Activated naive CD4-positive, alpha-beta T cell treated with anti-CD3 and anti-CD28 coated beads, Interleukin-2, amount 10 ng/mL, durations not matched to agents 7 days and 5 days (primary cell): ENCODE data around the gene RNF213.

ENCODE experiments used
- CTCF ChIA-PET: fragments of 350-600 bp; sonication (Branson Sonifier 250); formaldehyde crosslinking; loops from one replicate; lab custom pipeline; 2021; ENCODE audit warnings: antibody characterized with exemption; lab: Charles Lee
- DNase-seq: peaks from one replicate; pipeline ENCODE4 v3.0.0-alpha.2; 2020
- H3K27ac Mint-ChIP-seq: one replicate; pipeline ENCODE4 v1.8.0; 2021; ENCODE audit warnings: mild to moderate bottlenecking, moderate library complexity, mixed read lengths
- H3K27me3 Mint-ChIP-seq: one replicate; pipeline ENCODE4 v1.8.0; 2021; ENCODE audit warnings: mild to moderate bottlenecking, mixed read lengths
- H3K36me3 Mint-ChIP-seq: one replicate; pipeline ENCODE4 v1.8.0; 2021; ENCODE audit warnings: mixed read lengths
- H3K4me1 Mint-ChIP-seq: one replicate; pipeline ENCODE4 v1.8.0; 2021; ENCODE audit warnings: mixed read lengths
- H3K4me3 Mint-ChIP-seq: one replicate; pipeline ENCODE4 v1.8.0; 2021; ENCODE audit warnings: mild to moderate bottlenecking, moderate library complexity, mixed read lengths
- H3K9me3 Mint-ChIP-seq: one replicate; pipeline ENCODE4 v1.8.0; 2021; ENCODE audit warnings: mixed read lengths

The RNF213 gene

DNA sequence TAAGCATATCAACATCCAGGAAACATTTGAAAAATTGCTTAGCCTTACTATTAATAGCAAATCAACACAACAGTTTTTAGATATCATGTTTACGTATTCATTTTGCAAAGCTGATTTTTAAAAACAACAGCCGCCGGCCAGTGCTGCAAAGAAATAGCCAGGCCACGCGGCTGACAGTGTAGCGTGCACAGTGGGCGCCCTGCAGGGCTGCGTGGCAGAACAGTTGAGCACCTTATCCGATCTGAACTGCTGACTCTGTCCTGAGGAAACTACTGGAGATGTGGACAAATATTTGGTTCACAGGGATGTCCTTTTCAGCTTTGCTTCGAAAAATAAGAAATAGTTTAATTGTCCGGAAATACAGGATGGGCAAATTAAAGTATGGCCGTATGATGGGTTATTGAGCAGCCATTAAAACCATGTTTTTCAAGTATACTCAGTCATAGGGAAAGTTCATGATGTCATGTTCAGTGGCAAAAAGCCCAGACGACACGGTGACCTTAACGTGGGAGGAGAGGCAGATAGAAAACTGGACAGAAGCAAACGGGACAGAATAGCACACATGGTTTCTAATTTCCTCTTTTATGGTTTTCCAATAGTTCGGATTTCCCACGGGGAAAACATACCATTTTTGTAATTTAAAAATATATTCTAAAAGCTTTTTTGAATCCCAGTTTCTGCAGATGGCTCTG lies 101.9 kb downstream of the RNF213 start:
- Mint-ChIP-seq H3K27me3 (no peaks in the 10 kb centered on the region), H3K4me3 (no peak overlapping the region), H3K36me3 (peaks cover 84% of the 10 kb centered on the region), H3K27ac (no peak overlapping the region), H3K4me1 (no peaks in the 10 kb centered on the region), H3K9me3 (no peaks in the 10 kb centered on the region)
- no peak for DNase-seq
- CTCF ChIA-PET, result interaction anchor here (0.9 to 1.6 kb wide), 4 partner anchors 12 to 166 kb away, joined by 3 to 4 read pairs (median 3); no protein-coding TSS in a partner anchor

DNA sequence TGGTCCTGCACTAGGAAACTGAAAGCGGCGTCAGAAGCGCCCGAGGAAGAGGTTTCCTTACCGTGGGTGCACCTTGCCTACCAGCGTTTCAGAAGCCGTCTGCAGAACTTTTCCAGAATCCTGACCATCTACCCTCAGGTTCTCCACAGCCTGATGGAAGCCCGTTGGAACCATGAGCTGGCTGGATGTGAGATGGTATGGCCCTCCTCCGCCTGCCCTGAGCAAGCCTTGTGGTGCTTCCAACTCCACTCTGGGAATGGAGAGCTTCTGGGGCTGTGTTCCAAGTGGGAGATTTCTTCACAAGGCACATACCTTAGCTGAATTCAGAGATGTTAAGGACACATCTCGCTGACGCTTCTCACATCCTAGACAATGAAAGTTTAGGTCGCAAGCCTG lies 102.5 kb downstream of the RNF213 start:
- Mint-ChIP-seq H3K4me1 (no peaks in the 10 kb centered on the region), H3K9me3 (no peaks in the 10 kb centered on the region), H3K4me3 (no peak overlapping the region), H3K27me3 (no peaks in the 10 kb centered on the region), H3K36me3 (peaks cover 86% of the 10 kb centered on the region), H3K27ac (no peak overlapping the region)
- CTCF ChIA-PET, result interaction anchor here (1.0 kb wide), 1 partner anchor 17 kb away, joined by 3 read pairs; no protein-coding TSS in a partner anchor
- DNase-seq, result no peak

GRCh38 chr17:80363518-80364090 lies 103.0 kb downstream of the RNF213 start:
- Mint-ChIP-seq H3K27ac (no peak overlapping the region), H3K4me3 (no peak overlapping the region), H3K4me1 (no peaks in the 10 kb centered on the region), H3K27me3 (no peaks in the 10 kb centered on the region), H3K9me3 (no peaks in the 10 kb centered on the region), H3K36me3 (peaks cover 84% of the 10 kb centered on the region)
- CTCF ChIA-PET, result no interaction called here
- DNase-seq, result peak; percentile 20

- H3K9me3 Mint-ChIP-seq, result no peaks in the 10 kb centered on the region
- H3K4me3 Mint-ChIP-seq, result no peak overlapping the region
- no peak overlapping the region for H3K27ac Mint-ChIP-seq
- H3K36me3 Mint-ChIP-seq, result peaks cover 83% of the 10 kb centered on the region
- DNase-seq, result no peak
- CTCF ChIA-PET, result no interaction called here
- no peaks in the 10 kb centered on the region for H3K27me3 Mint-ChIP-seq
- no peaks in the 10 kb centered on the region for H3K4me1 Mint-ChIP-seq
Observed at GRCh38 chr17:80364091-80364691, 103.5 kb downstream of the RNF213 start.

DNA sequence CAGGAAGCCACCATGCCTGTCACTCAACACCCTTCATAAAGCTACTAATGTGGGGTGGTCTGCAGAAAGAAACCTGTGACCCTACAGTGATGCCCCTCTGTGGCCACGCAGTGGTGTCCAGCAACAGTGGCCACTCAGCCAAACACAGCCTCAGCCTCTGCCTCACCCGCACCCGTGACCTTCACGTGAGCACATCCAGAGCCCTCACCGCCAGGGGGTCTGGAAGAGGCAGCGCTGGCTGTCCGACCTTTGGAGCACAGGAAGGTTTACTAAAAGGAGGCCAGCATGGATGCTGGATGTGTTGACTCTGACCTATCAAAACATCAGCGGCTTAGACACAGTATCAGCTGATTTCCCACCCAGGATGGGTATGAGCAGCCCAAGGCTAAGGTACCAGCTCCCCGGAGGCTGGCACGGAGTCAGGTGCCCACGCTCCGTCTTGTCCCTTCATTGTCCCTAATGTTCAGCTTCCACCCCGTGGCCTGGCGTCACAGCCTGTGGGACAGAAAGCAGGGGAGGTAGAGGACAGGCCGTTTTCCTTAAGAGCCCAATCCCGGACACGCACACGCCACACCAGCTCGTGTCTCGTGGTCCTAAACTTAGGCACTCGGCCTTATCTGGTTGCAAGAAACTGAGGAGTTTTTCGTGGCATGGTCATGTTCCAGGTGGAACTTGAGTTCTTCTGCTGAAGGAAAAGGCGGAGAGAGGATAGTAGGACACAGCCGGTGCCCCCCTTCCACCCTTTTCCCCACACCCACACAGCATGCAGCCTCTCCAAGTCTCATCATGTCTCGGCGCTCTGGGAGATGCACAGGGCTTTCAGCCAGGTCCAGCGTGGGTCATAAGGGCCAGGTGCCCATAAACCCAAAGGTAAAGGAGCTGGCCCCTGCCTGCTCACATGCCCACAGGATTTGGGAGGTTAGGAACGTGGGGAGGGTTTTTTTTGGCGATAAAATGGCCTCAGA lies 104.6 kb downstream of the RNF213 start:
- H3K9me3 Mint-ChIP-seq, result no peaks in the 10 kb centered on the region
- H3K27ac Mint-ChIP-seq, result no peak overlapping the region
- H3K4me1 Mint-ChIP-seq, result no peaks in the 10 kb centered on the region
- CTCF ChIA-PET, result interaction anchor here (0.8 kb wide), 1 partner anchor 15 kb away, joined by 3 read pairs; no protein-coding TSS in a partner anchor
- no peak overlapping the region for H3K4me3 Mint-ChIP-seq
- no peaks in the 10 kb centered on the region for H3K27me3 Mint-ChIP-seq
- DNase-seq, result no peak
- H3K36me3 Mint-ChIP-seq, result peaks cover 81% of the 10 kb centered on the region

DNA sequence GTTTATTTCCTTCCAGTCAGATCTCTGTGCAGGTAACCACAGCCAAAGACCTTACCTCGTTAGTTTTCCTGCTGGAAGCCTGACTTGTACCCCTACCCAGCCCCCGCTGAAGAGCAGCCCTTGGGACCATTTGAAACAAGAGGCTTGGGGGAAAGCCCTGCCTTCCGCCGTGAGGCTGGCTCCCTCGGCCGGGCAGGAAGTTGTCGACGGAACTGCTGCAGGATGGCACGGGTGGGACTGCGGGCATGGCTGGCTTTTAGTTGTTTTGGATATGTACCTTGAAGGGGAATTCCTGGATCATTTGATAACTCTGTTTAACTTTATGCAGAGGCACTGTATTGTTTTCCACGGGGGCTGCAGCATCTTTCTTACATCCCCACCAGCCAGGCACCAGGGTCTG lies 105.3 kb downstream of the RNF213 start:
- peak overlapping the region; percentile 14 for H3K27ac Mint-ChIP-seq
- H3K36me3 Mint-ChIP-seq, result peaks cover 81% of the 10 kb centered on the region
- H3K27me3 Mint-ChIP-seq, result no peaks in the 10 kb centered on the region
- H3K9me3 Mint-ChIP-seq, result no peaks in the 10 kb centered on the region
- H3K4me1 Mint-ChIP-seq, result no peaks in the 10 kb centered on the region
- CTCF ChIA-PET, result no interaction called here
- no peak overlapping the region for H3K4me3 Mint-ChIP-seq
- DNase-seq, result peak; percentile 19

- Mint-ChIP-seq H3K27ac (no peak overlapping the region), H3K9me3 (no peaks in the 10 kb centered on the region), H3K4me1 (no peaks in the 10 kb centered on the region), H3K36me3 (peaks cover 80% of the 10 kb centered on the region), H3K4me3 (no peak overlapping the region), H3K27me3 (no peaks in the 10 kb centered on the region)
- CTCF ChIA-PET, result no interaction called here
- peak; percentile 14 for DNase-seq
Observed at GRCh38 chr17:80367503-80367902, 106.9 kb downstream of the RNF213 start.

- DNase-seq, result no peak
- CTCF ChIA-PET, result no interaction called here
- Mint-ChIP-seq H3K9me3 (no peaks in the 10 kb centered on the region), H3K4me1 (no peaks in the 10 kb centered on the region), H3K4me3 (no peak overlapping the region), H3K36me3 (peaks cover 75% of the 10 kb centered on the region), H3K27me3 (no peaks in the 10 kb centered on the region), H3K27ac (no peak overlapping the region)
Observed at GRCh38 chr17:80371196-80371595, 110.5 kb downstream of the RNF213 start.

- no peak overlapping the region for H3K27ac Mint-ChIP-seq
- peaks cover 77% of the 10 kb centered on the region for H3K36me3 Mint-ChIP-seq
- CTCF ChIA-PET, result interaction anchor here (0.7 kb wide), 1 partner anchor 245 kb away, joined by 3 read pairs; no protein-coding TSS in a partner anchor
- DNase-seq, result no peak
- no peaks in the 10 kb centered on the region for H3K4me1 Mint-ChIP-seq
- no peak overlapping the region for H3K4me3 Mint-ChIP-seq
- no peaks in the 10 kb centered on the region for H3K27me3 Mint-ChIP-seq
- H3K9me3 Mint-ChIP-seq, result no peaks in the 10 kb centered on the region
Observed at GRCh38 chr17:80372456-80372855, 111.8 kb downstream of the RNF213 start.

GRCh38 chr17:80372922-80373570 lies 112.4 kb downstream of the RNF213 start:
- H3K36me3 Mint-ChIP-seq, result peaks cover 77% of the 10 kb centered on the region
- H3K9me3 Mint-ChIP-seq, result no peaks in the 10 kb centered on the region
- no peaks in the 10 kb centered on the region for H3K27me3 Mint-ChIP-seq
- H3K27ac Mint-ChIP-seq, result no peak overlapping the region
- CTCF ChIA-PET, result no interaction called here
- DNase-seq, result peak; percentile 17
- no peaks in the 10 kb centered on the region for H3K4me1 Mint-ChIP-seq
- H3K4me3 Mint-ChIP-seq, result no peak overlapping the region

GRCh38 chr17:80374039-80374731 lies 113.5 kb downstream of the RNF213 start:
- no peak for DNase-seq
- Mint-ChIP-seq H3K27ac (peak overlapping the region; percentile 58), H3K9me3 (no peaks in the 10 kb centered on the region), H3K4me3 (no peak overlapping the region), H3K4me1 (no peaks in the 10 kb centered on the region), H3K36me3 (peaks cover 82% of the 10 kb centered on the region), H3K27me3 (no peaks in the 10 kb centered on the region)
- CTCF ChIA-PET, result no interaction called here

- no peak overlapping the region for H3K4me3 Mint-ChIP-seq
- peak overlapping the region; percentile 11 for H3K27ac Mint-ChIP-seq
- no peaks in the 10 kb centered on the region for H3K4me1 Mint-ChIP-seq
- peaks cover 83% of the 10 kb centered on the region for H3K36me3 Mint-ChIP-seq
- no peaks in the 10 kb centered on the region for H3K9me3 Mint-ChIP-seq
- no peaks in the 10 kb centered on the region for H3K27me3 Mint-ChIP-seq
- DNase-seq, result no peak
- CTCF ChIA-PET, result no interaction called here
Observed at GRCh38 chr17:80374732-80375585, 114.3 kb downstream of the RNF213 start.
